Measurements from ENCODE around the gene CYTH2. TPM values are rescaled to one million over a fixed set of nuclear protein-coding genes. Genes with fewer than 3 reads are reported as not detected.
A peak's percentile ranks its signal among the peaks of the same experiment; 100 is the strongest.

The CYTH2 gene
- total and polyA plus RNA-seq, 9 of the 15 experiments (the other 6 are each of a cell fraction or from before 2014, with no cell fraction given): 1.8 to 45.2 (median 23.8) TPM

DNA sequence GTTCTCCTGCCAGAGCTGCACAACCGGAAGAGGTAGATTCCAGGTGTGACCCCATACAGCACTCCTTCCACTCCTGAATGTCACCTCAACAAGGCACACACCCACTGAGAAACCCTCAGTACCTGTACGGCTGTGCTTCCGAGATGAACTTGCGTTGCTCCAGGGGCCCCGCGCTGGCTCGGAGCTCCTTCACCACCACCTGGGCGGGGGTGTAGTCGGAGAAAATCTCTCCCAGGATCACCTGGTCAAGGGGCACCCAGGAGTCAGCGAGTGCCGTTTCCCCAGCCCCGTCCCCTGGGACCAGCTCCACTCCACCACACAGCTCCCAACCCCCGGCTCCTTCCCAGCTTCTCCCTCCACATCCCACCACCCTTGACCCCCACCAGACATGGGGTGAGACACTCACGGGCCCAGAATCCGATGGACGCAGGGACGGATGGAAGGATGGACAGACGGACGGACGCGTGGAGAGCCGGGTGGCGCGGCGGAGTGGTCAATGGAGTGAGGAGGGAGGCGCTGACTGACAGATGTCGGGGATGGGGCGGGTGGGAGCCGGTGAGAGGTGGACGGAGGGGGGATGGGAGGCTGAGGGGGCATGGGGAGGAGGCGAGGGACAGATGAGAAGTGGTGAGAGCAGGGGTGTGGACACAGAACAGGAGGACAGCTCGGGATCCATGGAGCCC lies 39.7 kb downstream of the CYTH2 start:
- Histone ChIP-seq H4K20me1 (replicated peaks; ENCODE audit: control insufficient read depth, insufficient read depth, low read length) (peaks cover 8% of the 10 kb centered on the region; the same call in 1 of the 2 replicates), H3K27ac (ENCODE audit: extremely low read depth, low read depth, low read length) (no peak overlapping the region), H3K79me2 (ENCODE audit: control insufficient read depth, insufficient read depth, low read length) (no peaks in the 10 kb centered on the region), H3K36me3 (ENCODE audit: control insufficient read depth, insufficient read depth, low read length) (no peaks in the 10 kb centered on the region), H3K9ac (ENCODE audit: insufficient read depth in 1 of 2, low read depth in 2 of 2, low read length in 2 of 2) (peak overlapping the region in 1 of 2 experiments; percentile 41; a peak in 1 of 4 replicates), H3K4me1 (replicated peaks in 1 of 2; ENCODE audit: control insufficient read depth in 2 of 2, insufficient read depth in 2 of 2, low read length in 2 of 2) (peaks cover 0 to 31% of the 10 kb centered on the region in 2 experiments; a peak in 4 of 5 replicates), H3K4me2 (ENCODE audit: insufficient read depth, low read length) (no peak overlapping the region), H3K27me3 (ENCODE audit: control insufficient read depth in 2 of 2, insufficient read depth in 2 of 2, low read length in 2 of 2) (peaks cover 7 to 30% of the 10 kb centered on the region in 2 experiments; a peak in 3 of 5 replicates), H2AFZ (ENCODE audit: low read depth, low read length) (no peak overlapping the region), H3K4me3 (no peak overlapping the region), H3K9me1 (ENCODE audit: control insufficient read depth, insufficient read depth, low read length) (no peaks in the 10 kb centered on the region), H3K9me3 (replicated peaks; ENCODE audit: control insufficient read depth, insufficient read depth, low read depth, low read length) (no peaks in the 10 kb centered on the region)
- ChIA-PET CTCF (ENCODE audit: low intra/inter-chr PET ratio) (no interaction called here), POLR2A (interaction anchor here (0.6 to 1.0 kb wide), 5 partner anchors 9 to 75 kb away, joined by 3 to 5 read pairs (median 4); no protein-coding TSS in a partner anchor)
- 17% methylated on average over 24 of the region's 32 CpGs for WGBS (ENCODE audit: insufficient coverage, low coverage, missing lambda C conversion rate)
- no peak for ATAC-seq
- no peak for DNase-seq (ENCODE audit: extremely low read depth in 1 of 4, low spot score in 3 of 4)
- no peak for TF ChIP-seq KLF13 (tag; IDR thresholded peaks at IDR 0.05; ENCODE audit: borderline replicate concordance, low read depth)
- no peak for TF ChIP-seq SRSF7 (optimal IDR thresholded peaks at IDR 0.05; ENCODE audit: low read depth, low read length)
- BruUV-seq (replicated peaks): no TSS peak
- intact Hi-C loops (cut with micrococcal nuclease): no loop called here
- in situ Hi-C loops (cut with MboI): loop anchor here (5.0 kb wide), 1 partner anchor 73 kb away; no protein-coding TSS in a partner anchor
- no peak for FAIRE-seq

Data from K562 (cell line).